Mucosa of gallbladder (tissue), 1 donor: ENCODE measurements around the gene PIEZO1. TPM values are rescaled to one million over a fixed set of nuclear protein-coding genes. Genes with fewer than 3 reads are reported as not detected.
"Not testable (repeated sequence)": the region's sequence is repeated elsewhere in the genome, so short reads cannot be mapped to it uniquely, and the experiment has no call there.

Experiments
- DNase-seq: peaks from one replicate; pipeline ENCODE4 v3.0.0-alpha.2; 2020; ENCODE audit warnings: low spot score
- total RNA-seq: library from RNA; stranded (reverse); gene quantifications from one replicate; pipeline ENCODE4 v1.2.1, GENCODE V29; 2021
- donor health status: DM: no; HTN: no; CAD: no.

The PIEZO1 gene
- total RNA-seq, 1 donor from 2014 or later = 108 TPM

GRCh38 chr16:88672776-88673175 lies 112.2 kb downstream of the PIEZO1 start:
- no peak for DNase-seq

- no peak for DNase-seq
Observed at GRCh38 chr16:88671806-88672205, 113.2 kb downstream of the PIEZO1 start.

GRCh38 chr16:88669980-88670379 lies 115.0 kb downstream of the PIEZO1 start:
- no peak for DNase-seq

- not testable (repeated sequence) for DNase-seq
Observed at GRCh38 chr16:88669493-88669892, 115.5 kb downstream of the PIEZO1 start.

GRCh38 chr16:88667461-88667860 lies 117.6 kb downstream of the PIEZO1 start:
- DNase-seq = no peak

GRCh38 chr16:88665570-88665969 lies 119.5 kb downstream of the PIEZO1 start:
- DNase-seq = no peak

Other genes with a start within 250 kb of the PIEZO1 start
- 43.4 TPM for gene ZC3H18, start 214.8 kb downstream of the PIEZO1 start, total RNA-seq
- gene IL17C, start 146.6 kb downstream of the PIEZO1 start, total RNA-seq = not detected
- gene CYBA, start 134.2 kb downstream of the PIEZO1 start, total RNA-seq = 271 TPM
- 126 TPM for gene MVD, start 122.1 kb downstream of the PIEZO1 start, total RNA-seq
- gene SNAI3, start 98.7 kb downstream of the PIEZO1 start, total RNA-seq = 1.9 TPM
- gene RNF166, start 78.8 kb downstream of the PIEZO1 start, total RNA-seq = 28.4 TPM
- 15.0 TPM for gene CTU2, start 78.7 kb downstream of the PIEZO1 start, total RNA-seq
- 3.2 TPM for gene CDT1, start 18.6 kb upstream of the PIEZO1 start, total RNA-seq
- 104 TPM for gene APRT, start 26.7 kb upstream of the PIEZO1 start, total RNA-seq
- 56.1 TPM for gene GALNS, start 71.7 kb upstream of the PIEZO1 start, total RNA-seq
- gene TRAPPC2L, start 71.9 kb upstream of the PIEZO1 start, total RNA-seq = 53.8 TPM
- not detected for gene PABPN1L, start 81.4 kb upstream of the PIEZO1 start, total RNA-seq
- 5.2 TPM for gene CBFA2T3, start 192.0 kb upstream of the PIEZO1 start, total RNA-seq